AG04449 (cell line): Measurements from ENCODE around the gene TAPBPL.

Experiments
- CTCF ChIA-PET: fragments of 350-600 bp; formaldehyde crosslinking; extraction: SDS; loops from one replicate; lab custom pipeline; 2021; ENCODE audit warnings: antibody characterized with exemption; lab: Yijun Ruan, JAX
- POLR2A ChIA-PET: fragments of 400-600, 350-600 bp; formaldehyde crosslinking; extraction: SDS; loops from one replicate; lab custom pipeline; 2020; ENCODE audit warnings: antibody characterized with exemption, inconsistent platforms; lab: Yijun Ruan, JAX
- DNase-seq: peaks from one replicate; pipeline ENCODE4 v3.0.0-alpha.2; 2010; ENCODE audit warnings: low read depth, low spot score
- H3K4me3 ChIP-seq: 2 replicates; pipeline ENCODE4 v1.5.1; 2011; ENCODE audit warnings: low read depth, mild to moderate bottlenecking, control low read depth, low read length
- TF ChIP-seq, protein P1 (sequence below): IDR thresholded peaks from one replicate; pipeline ENCODE4 v1.5.1; 2011; ENCODE audit warnings: mild to moderate bottlenecking, moderate library complexity, low read length, control low read depth, inconsistent platforms; ENCODE audit not compliant: insufficient read depth; ENCODE audit errors: missing control alignments

TAPBPL gene, protein sequence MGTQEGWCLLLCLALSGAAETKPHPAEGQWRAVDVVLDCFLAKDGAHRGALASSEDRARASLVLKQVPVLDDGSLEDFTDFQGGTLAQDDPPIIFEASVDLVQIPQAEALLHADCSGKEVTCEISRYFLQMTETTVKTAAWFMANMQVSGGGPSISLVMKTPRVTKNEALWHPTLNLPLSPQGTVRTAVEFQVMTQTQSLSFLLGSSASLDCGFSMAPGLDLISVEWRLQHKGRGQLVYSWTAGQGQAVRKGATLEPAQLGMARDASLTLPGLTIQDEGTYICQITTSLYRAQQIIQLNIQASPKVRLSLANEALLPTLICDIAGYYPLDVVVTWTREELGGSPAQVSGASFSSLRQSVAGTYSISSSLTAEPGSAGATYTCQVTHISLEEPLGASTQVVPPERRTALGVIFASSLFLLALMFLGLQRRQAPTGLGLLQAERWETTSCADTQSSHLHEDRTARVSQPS

DNA sequence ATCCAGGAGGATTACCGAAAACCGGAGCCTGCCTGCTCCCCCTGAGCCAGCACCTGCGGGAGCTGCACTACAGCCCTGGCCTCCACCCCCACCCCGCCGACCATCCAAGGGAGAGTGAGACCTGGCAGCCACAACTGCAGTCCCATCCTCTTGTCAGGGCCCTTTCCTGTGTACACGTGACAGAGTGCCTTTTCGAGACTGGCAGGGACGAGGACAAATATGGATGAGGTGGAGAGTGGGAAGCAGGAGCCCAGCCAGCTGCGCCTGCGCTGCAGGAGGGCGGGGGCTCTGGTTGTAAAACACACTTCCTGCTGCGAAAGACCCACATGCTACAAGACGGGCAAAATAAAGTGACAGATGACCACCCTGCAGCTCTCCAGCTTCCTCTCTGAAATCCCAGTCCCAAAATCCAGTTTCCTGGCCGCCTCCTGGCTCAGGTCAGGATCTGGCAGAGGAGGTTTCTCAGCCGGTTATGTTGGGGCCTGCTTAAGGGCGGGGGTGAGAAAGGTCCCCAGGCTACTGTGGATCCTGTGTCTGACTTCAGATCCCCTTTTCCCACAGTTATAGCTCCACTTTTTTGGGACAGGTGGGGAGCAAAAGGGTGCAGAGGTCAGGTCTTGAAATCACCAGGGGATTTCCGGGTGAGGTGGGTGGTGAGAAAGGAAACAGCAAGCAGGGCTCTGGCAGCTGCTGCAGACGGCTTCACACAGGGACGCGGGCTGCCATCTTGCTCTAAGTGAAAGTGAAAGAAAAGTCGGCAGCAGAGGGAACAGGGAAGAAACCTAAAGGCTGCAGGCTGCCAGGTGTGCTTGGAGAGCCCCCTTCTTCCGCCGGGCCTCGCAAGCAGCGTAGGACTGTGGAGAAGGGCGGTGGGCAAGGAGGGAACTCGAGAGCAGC lies at the start of gene TAPBPL:
Gene TAPBPL, plus strand, starts transcription at position 695 of the 897 bp plus-strand sequence. CDS start 207 bp downstream, outside the sequence.
- H3K4me3 ChIP-seq: peak within 1 kb of the TSS; percentile 75
- ChIA-PET POLR2A (interaction anchor here (0.8 to 3.1 kb wide), 7 partner anchors 11 to 128 kb away, joined by 3 to 31 read pairs (median 4); partner anchors contain the start of genes GAPDH and VAMP1), CTCF (interaction anchor here (0.6 to 8.6 kb wide), 12 partner anchors 10 to 257 kb away, joined by 3 to 97 read pairs (median 4); partner anchors contain the start of gene VAMP1)
- TF ChIP-seq, protein P1, sequence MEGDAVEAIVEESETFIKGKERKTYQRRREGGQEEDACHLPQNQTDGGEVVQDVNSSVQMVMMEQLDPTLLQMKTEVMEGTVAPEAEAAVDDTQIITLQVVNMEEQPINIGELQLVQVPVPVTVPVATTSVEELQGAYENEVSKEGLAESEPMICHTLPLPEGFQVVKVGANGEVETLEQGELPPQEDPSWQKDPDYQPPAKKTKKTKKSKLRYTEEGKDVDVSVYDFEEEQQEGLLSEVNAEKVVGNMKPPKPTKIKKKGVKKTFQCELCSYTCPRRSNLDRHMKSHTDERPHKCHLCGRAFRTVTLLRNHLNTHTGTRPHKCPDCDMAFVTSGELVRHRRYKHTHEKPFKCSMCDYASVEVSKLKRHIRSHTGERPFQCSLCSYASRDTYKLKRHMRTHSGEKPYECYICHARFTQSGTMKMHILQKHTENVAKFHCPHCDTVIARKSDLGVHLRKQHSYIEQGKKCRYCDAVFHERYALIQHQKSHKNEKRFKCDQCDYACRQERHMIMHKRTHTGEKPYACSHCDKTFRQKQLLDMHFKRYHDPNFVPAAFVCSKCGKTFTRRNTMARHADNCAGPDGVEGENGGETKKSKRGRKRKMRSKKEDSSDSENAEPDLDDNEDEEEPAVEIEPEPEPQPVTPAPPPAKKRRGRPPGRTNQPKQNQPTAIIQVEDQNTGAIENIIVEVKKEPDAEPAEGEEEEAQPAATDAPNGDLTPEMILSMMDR: no peak
- peak; percentile 24 for DNase-seq

DNA sequence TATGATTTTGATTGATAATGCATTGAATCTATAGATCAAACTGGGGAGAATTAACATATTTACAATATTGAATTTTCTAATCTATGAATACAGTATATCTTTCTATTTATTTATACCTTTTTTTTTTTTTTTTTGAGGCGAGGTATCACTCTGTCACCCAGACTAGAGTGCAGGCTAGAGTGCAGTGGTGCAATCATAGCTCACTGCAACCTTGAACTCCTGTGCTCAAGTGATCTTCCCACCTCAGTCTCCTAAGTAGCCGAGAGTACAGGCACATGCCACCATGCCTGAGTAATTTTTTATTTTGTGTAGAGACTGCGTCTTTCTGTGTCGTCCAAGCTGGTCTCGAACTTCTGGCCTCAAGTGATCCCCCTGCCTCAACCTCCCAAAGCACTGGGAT lies 47.5 kb upstream of the TAPBPL start:
- POLR2A ChIA-PET: no interaction called here
- DNase-seq: no peak
- CTCF ChIA-PET: no interaction called here
- TF ChIP-seq, protein P1: no peak
- no peak overlapping the region for H3K4me3 ChIP-seq

DNA sequence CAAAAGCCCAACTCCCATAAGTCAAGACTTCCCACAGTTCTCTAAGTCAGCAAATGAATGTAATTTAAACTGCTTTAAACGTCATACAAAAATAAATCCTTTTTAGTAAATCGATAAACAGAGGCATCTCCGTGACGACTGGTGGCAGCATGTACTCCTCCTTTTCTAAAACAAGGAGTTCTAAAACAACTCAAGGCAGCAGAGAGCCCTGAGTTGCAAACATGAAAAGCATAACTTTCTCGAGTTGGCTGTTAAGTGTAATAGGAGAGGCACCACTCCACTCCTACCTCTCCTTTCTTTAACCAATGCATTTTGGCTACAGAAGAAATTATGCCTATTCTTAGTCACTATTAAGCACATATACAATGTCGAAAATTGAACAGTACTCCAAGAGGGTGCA lies 45.9 kb upstream of the TAPBPL start:
- POLR2A ChIA-PET: no interaction called here
- no peak overlapping the region for H3K4me3 ChIP-seq
- TF ChIP-seq, protein P1: no peak
- no peak for DNase-seq
- CTCF ChIA-PET: no interaction called here

DNA sequence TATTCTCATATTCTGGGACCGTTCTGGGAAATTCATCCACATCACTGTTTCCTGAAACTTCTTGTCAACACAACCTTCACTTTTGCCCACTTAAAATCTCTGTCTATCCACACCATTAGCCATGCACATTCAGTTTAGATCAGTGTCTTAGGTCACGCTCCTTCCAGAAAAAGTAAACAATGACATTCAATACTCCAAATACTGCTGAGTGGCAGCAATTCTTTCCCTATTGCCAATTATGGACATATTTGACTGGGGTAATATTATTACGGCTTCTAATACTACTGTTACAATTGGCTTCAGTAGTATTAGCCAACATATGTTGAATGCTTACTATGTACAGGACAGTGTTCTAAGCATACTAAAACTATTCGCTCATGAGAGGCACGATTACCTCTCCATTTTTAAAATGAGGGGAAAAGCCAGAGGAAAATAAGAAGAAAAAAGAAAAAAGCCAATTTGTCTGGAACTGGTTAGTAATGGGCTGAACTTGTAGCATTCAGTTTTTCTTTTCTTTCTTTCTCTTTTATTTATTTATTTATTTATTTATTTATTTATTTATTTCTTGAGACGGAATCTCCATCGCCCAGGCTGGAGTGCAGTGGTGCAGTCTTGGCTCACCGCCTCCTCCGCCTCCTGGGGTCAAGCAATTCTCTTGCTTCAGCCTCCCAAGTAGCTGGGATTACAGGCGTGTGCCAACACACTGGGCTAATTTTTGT lies 44.4 kb upstream of the TAPBPL start:
- no peak for DNase-seq
- no peak overlapping the region for H3K4me3 ChIP-seq
- TF ChIP-seq, protein P1: no peak
- POLR2A ChIA-PET: no interaction called here
- CTCF ChIA-PET: interaction anchor here (2.5 kb wide), 1 partner anchor 17 kb away, joined by 9 read pairs; no protein-coding TSS in a partner anchor

DNA sequence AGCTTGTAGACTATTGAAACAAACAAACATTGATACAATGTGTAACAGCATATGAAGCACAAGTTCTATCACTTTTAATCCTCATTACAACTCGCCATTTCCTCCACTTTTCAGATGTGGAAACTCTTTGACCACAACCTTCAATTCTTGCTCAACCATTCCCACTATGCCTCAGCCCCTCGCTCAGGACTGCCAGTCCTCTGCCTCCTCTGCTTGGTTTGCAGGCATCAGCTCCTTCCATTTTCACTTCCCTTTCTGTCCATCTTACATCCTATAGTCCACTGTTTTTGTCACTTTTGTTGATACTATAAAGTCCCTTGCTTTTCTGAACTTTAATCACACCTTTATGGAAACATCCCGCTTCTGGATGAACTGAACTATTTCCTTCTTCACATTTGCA lies 35.2 kb upstream of the TAPBPL start:
- H3K4me3 ChIP-seq: no peak overlapping the region
- TF ChIP-seq, protein P1: no peak
- DNase-seq: no peak
- CTCF ChIA-PET: no interaction called here
- POLR2A ChIA-PET: no interaction called here
